GM12891 (cell line): ENCODE data around the gene HPD.

Experiments
- POLR2A ChIP-seq: IDR thresholded peaks from 2 replicates; pipeline ENCODE4 v1.6.1; 2011; ENCODE audit warnings: low read depth, low read length, control low read depth
- POLR2AphosphoS5 ChIP-seq: IDR thresholded peaks from 2 replicates; pipeline ENCODE4 v1.6.1; 2011; ENCODE audit warnings: low read depth, low read length, control low read depth
- POU2F2 ChIP-seq: IDR thresholded peaks from 2 replicates; pipeline ENCODE4 v1.6.1; 2011; ENCODE audit warnings: low read depth, mild to moderate bottlenecking, control low read depth, low read length, moderate library complexity
- SPI1 ChIP-seq: IDR thresholded peaks from 2 replicates; pipeline ENCODE4 v1.6.1; 2011; ENCODE audit warnings: low read depth, low read length, control low read depth
- TAF1 ChIP-seq: IDR thresholded peaks from 2 replicates; pipeline ENCODE4 v1.6.1; 2011; ENCODE audit warnings: low read depth, low read length, control low read depth

- TF ChIP-seq POLR2AphosphoS5 (no peak), POLR2A (no peak), SPI1 (no peak), TAF1 (no peak), POU2F2 (no peak)
Measured at GRCh38 chr12:121828826-121829225, 29.8 kb downstream of the HPD start.
